CD4-positive, alpha-beta T cell (primary cell): ENCODE results near the gene CIPC. TPM values are rescaled to one million over a fixed set of nuclear protein-coding genes. Genes with fewer than 3 reads are reported as not detected.

Source experiments
- ATAC-seq: fragments of 200-7000 bp; cut with Tn5 transposase; one replicate; pipeline ENCODE4 v1.10.0; 2022; ENCODE audit warnings: mild to moderate bottlenecking; ENCODE audit not compliant: poor library complexity
- CTCF ChIA-PET: fragments of 350-600 bp; sonication (Branson Sonifier 250); formaldehyde crosslinking; loops from one replicate; lab custom pipeline; 2021; ENCODE audit warnings: antibody characterized with exemption, inconsistent platforms; lab: Charles Lee
- POLR2A ChIA-PET: fragments of 350-600 bp; sonication (Branson Sonifier 250); formaldehyde crosslinking; loops from one replicate; lab custom pipeline; 2021; ENCODE audit warnings: antibody characterized with exemption, inconsistent platforms; lab: Charles Lee
- DNase-seq, 14 experiments: peaks; one replicate each; pipeline ENCODE4 v3.0.0-alpha.2; 2013 to 2020; ENCODE audit warnings: mixed read lengths in 2 of 14
- H3K27ac ChIP-seq, 2 donors: one replicate each; pipeline versions ENCODE4 v1.5.1 to v1.7.0; 2013; ENCODE audit warnings: low read length in 2 of 2, low read depth in 1 of 2, mild to moderate bottlenecking in 1 of 2
- H3K27me3 ChIP-seq, 2 experiments: 1 replicate in 1 of 2; 2 replicates in 1 of 2; pipeline versions ENCODE4 v1.6.1 to v1.7.0; 2013; ENCODE audit warnings: low read length in 2 of 2, control low read depth in 1 of 2, mild to moderate bottlenecking in 1 of 2, moderate library complexity in 1 of 2; ENCODE audit not compliant: insufficient read depth in 2 of 2, control insufficient read depth in 1 of 2
- H3K36me3 ChIP-seq: one replicate; pipeline ENCODE4 v1.6.1; 2013; ENCODE audit warnings: low read length, control low read depth; ENCODE audit not compliant: insufficient read depth
- H3K4me1 ChIP-seq: one replicate; pipeline ENCODE4 v1.6.1; 2013; ENCODE audit warnings: low read length, control low read depth; ENCODE audit not compliant: insufficient read depth
- H3K4me3 ChIP-seq: one replicate; pipeline ENCODE4 v1.5.1; 2013; ENCODE audit warnings: mild to moderate bottlenecking, low read length, moderate library complexity
- H3K9me3 ChIP-seq, 2 experiments: 1 replicate in 1 of 2; 2 replicates in 1 of 2; pipeline versions ENCODE4 v1.6.1 to v1.7.0; 2013; ENCODE audit warnings: low read length in 2 of 2, mild to moderate bottlenecking in 2 of 2, control low read depth in 1 of 2, moderate library complexity in 1 of 2; ENCODE audit not compliant: control insufficient read depth in 1 of 2, insufficient read depth in 1 of 2
- H3K27ac Mint-ChIP-seq: one replicate; pipeline ENCODE4 v1.8.0; 2020; ENCODE audit warnings: mixed read lengths
- H3K27me3 Mint-ChIP-seq: one replicate; pipeline ENCODE4 v1.8.0; 2021; ENCODE audit warnings: mixed read lengths
- H3K36me3 Mint-ChIP-seq: one replicate; pipeline ENCODE4 v1.8.0; 2021; ENCODE audit warnings: low read depth, mixed read lengths
- H3K4me1 Mint-ChIP-seq: one replicate; pipeline ENCODE4 v1.8.0; 2021; ENCODE audit warnings: low read depth, mixed read lengths
- H3K4me3 Mint-ChIP-seq: one replicate; pipeline ENCODE4 v1.8.0; 2020; ENCODE audit warnings: mild to moderate bottlenecking, mixed read lengths
- H3K9me3 Mint-ChIP-seq: one replicate; pipeline ENCODE4 v1.8.0; 2020; ENCODE audit warnings: mixed read lengths
- intact Hi-C, 2 experiments: fragments of 100-400 bp; cut with DNase I in 1 of 2; cut with micrococcal nuclease in 1 of 2; formaldehyde crosslinking; loops; one replicate each; pipeline versions ENCODE4 v1.15.1 to v1.9.0; 2023 to 2025; cut with DNase I, micrococcal nuclease
- total RNA-seq, 174 experiments: library from RNA in 2 of 174; stranded (reverse) in 2 of 174; gene quantifications; one replicate each; pipeline ENCODE4 v1.2.3 and lab custom pipeline; 2021 to 2026
- TF ChIP-seq, protein P1 (sequence below): fragments of 200-600 bp; IDR thresholded peaks from one replicate; pipeline ENCODE4 v1.8.0; 2022; ENCODE audit warnings: antibody characterized with exemption, mild to moderate bottlenecking

Gene CIPC
- total RNA-seq, 2 experiments from 2014 or later, result 8.2 to 10.7 TPM

DNA sequence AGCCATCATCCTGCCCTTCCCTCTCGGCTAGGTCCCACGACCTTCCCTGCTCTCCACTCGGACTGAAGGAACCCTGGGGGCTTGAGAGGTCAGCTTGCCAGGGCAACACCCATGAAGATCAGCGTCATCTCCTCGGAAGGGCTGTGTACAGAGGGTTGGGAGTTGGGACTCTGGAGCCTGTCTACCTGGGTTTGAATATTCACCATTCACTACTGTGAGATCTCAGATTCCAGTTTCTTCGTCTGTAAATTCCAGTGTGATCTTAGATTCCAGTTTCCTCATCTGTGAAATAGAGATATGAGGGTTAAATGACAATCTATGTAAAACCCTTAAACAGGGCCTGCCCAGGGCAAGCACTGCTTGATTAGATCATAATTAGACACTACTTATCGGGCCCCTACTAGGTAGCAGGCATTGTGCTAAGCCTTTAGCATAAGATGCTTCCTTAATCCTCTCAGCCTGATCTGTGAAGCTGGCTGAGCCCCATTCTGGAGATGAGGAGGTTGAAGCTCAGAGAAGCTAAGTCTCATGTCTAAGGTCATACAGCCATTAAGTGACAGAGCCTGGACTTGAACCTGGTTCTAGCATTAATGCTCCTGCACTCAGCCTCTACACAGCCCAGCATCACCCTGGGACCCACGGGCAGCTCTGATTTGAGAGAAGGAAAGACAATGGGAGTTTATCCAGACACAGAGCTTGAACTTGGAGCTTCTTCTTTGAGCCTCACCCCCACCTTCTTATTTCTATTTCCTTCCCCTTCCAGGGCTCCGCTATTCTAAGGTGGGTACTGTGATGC is 44.1 kb downstream of the CIPC start:
- Histone ChIP-seq H3K27ac (no peak overlapping the region), H3K4me1 (peaks cover 25% of the 10 kb centered on the region), H3K27me3 (peaks cover 74 to 84% of the 10 kb centered on the region in 2 experiments), H3K4me3 (no peak overlapping the region), H3K9me3 (peaks cover 0 to 9% of the 10 kb centered on the region in 2 experiments), H3K36me3 (no peaks in the 10 kb centered on the region)
- ATAC-seq (no peak), DNase-seq (no peak)
- Mint-ChIP-seq H3K36me3 (no peaks in the 10 kb centered on the region), H3K4me1 (peaks cover 28% of the 10 kb centered on the region), H3K27ac (no peak overlapping the region), H3K9me3 (no peaks in the 10 kb centered on the region), H3K27me3 (peaks cover 88% of the 10 kb centered on the region), H3K4me3 (peak overlapping the region; percentile 55)
- POLR2A ChIA-PET, result interaction anchor here (0.7 kb wide), 1 partner anchor 404 kb away, joined by 3 read pairs; no protein-coding TSS in a partner anchor
- CTCF ChIA-PET, result no interaction called here
- intact Hi-C loops, result no loop called here
- TF ChIP-seq, protein P1, sequence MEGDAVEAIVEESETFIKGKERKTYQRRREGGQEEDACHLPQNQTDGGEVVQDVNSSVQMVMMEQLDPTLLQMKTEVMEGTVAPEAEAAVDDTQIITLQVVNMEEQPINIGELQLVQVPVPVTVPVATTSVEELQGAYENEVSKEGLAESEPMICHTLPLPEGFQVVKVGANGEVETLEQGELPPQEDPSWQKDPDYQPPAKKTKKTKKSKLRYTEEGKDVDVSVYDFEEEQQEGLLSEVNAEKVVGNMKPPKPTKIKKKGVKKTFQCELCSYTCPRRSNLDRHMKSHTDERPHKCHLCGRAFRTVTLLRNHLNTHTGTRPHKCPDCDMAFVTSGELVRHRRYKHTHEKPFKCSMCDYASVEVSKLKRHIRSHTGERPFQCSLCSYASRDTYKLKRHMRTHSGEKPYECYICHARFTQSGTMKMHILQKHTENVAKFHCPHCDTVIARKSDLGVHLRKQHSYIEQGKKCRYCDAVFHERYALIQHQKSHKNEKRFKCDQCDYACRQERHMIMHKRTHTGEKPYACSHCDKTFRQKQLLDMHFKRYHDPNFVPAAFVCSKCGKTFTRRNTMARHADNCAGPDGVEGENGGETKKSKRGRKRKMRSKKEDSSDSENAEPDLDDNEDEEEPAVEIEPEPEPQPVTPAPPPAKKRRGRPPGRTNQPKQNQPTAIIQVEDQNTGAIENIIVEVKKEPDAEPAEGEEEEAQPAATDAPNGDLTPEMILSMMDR, result no peak

DNA sequence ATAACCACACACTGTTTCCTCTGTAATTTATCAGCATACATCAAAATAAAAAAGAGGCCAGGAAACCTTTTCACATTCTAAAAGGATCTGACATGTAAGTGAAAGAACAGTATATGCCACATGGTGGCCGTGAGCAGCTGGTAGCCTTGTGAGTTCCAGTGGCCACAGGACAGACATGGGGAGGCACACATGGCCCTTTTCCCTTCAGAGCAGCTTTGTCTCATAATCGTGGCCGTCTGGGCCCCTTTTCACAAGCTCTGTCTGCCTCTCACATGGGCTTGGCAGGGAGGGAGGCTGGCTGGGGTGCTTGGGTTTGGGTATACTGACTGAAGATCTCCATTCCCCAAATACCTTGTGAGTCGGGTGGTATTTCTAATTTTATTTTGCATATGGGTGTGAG is 45.0 kb downstream of the CIPC start:
- Mint-ChIP-seq H3K36me3 (no peaks in the 10 kb centered on the region), H3K27ac (no peak overlapping the region), H3K9me3 (no peaks in the 10 kb centered on the region), H3K27me3 (peaks cover 82% of the 10 kb centered on the region), H3K4me1 (peaks cover 24% of the 10 kb centered on the region), H3K4me3 (no peak overlapping the region)
- Histone ChIP-seq H3K4me3 (no peak overlapping the region), H3K36me3 (no peaks in the 10 kb centered on the region), H3K4me1 (peaks cover 25% of the 10 kb centered on the region), H3K27ac (no peak overlapping the region), H3K27me3 (peaks cover 69 to 83% of the 10 kb centered on the region in 2 experiments), H3K9me3 (peaks cover 0 to 9% of the 10 kb centered on the region in 2 experiments)
- ATAC-seq (no peak), DNase-seq (no peak)
- ChIA-PET CTCF (interaction anchor here (0.5 kb wide), 1 partner anchor 271 kb away, joined by 3 read pairs; no protein-coding TSS in a partner anchor), POLR2A (interaction anchor here (0.8 kb wide), 1 partner anchor 8 kb away, joined by 3 read pairs; no protein-coding TSS in a partner anchor)
- TF ChIP-seq, protein P1, result no peak
- intact Hi-C loops, result no loop called here

- TF ChIP-seq, protein P1, result no peak
- Mint-ChIP-seq H3K36me3 (no peaks in the 10 kb centered on the region), H3K4me3 (no peak overlapping the region), H3K4me1 (peaks cover 19% of the 10 kb centered on the region), H3K27me3 (peaks cover 78% of the 10 kb centered on the region), H3K27ac (no peak overlapping the region), H3K9me3 (no peaks in the 10 kb centered on the region)
- H3K36me3 ChIP-seq, result no peaks in the 10 kb centered on the region
- no peak overlapping the region for H3K4me3 ChIP-seq
- no peak overlapping the region for H3K27ac ChIP-seq
- no peak for ATAC-seq
- peaks cover 0 to 4% of the 10 kb centered on the region in 2 experiments for H3K9me3 ChIP-seq
- ChIA-PET POLR2A (no interaction called here), CTCF (no interaction called here)
- H3K27me3 ChIP-seq, result peaks cover 58 to 78% of the 10 kb centered on the region in 2 experiments
- peaks cover 20% of the 10 kb centered on the region for H3K4me1 ChIP-seq
- intact Hi-C loops, result no loop called here
- no peak for DNase-seq
Observed at GRCh38 chr14:77144412-77145115, 46.5 kb downstream of the CIPC start.
